WTC11 (cell line): ENCODE results near the gene NEURL1. TPM values are rescaled to one million over a fixed set of nuclear protein-coding genes. Genes with fewer than 3 reads are reported as not detected.

Experiments used
- ATAC-seq: fragments of 200-7000 bp; cut with Tn5 transposase; 2 replicates; pipeline ENCODE4 v1.10.0; 2021; ENCODE audit warnings: mild to moderate bottlenecking, moderate library complexity
- CTCF ChIA-PET: fragments of 300-600 bp; sonication (Branson Sonifier 250); formaldehyde crosslinking; loops from one replicate; lab custom pipeline; 2021; ENCODE audit warnings: antibody characterized with exemption; lab: Charles Lee
- POLR2A ChIA-PET: fragments of 350-600 bp; sonication (Branson Sonifier 250); formaldehyde crosslinking; loops from one replicate; lab custom pipeline; 2021; ENCODE audit warnings: antibody characterized with exemption; lab: Charles Lee
- DNase-seq: peaks from one replicate; pipeline ENCODE4 v3.0.0; 2021; ENCODE audit warnings: low spot score
- H3K27ac Mint-ChIP-seq: 2 replicates; pipeline ENCODE4 v1.8.0; 2021; ENCODE audit warnings: mixed read lengths
- H3K27me3 Mint-ChIP-seq: 2 replicates; pipeline ENCODE4 v1.8.0; 2021; ENCODE audit warnings: low read depth, mild to moderate bottlenecking, moderate library complexity, mixed read lengths
- H3K36me3 Mint-ChIP-seq: 2 replicates; pipeline ENCODE4 v1.8.0; 2021; ENCODE audit warnings: mixed read lengths
- H3K4me1 Mint-ChIP-seq: 2 replicates; pipeline ENCODE4 v1.8.0; 2022; ENCODE audit warnings: mixed read lengths
- H3K4me3 Mint-ChIP-seq: 2 replicates; pipeline ENCODE4 v1.8.0; 2021; ENCODE audit warnings: mild to moderate bottlenecking, moderate library complexity, mixed read lengths
- H3K9me3 Mint-ChIP-seq: 2 replicates; pipeline ENCODE4 v1.8.0; 2021; ENCODE audit warnings: mixed read lengths
- AFF4 ChIP-seq: sonication (generic); formaldehyde crosslinking; IDR thresholded peaks from 2 replicates; pipeline ENCODE4 v1.8.1; 2023; ENCODE audit warnings: mild to moderate bottlenecking, missing genetic modification reagents, borderline replicate concordance
- CBFB ChIP-seq: sonication (generic); formaldehyde crosslinking; IDR thresholded peaks from 2 replicates; pipeline ENCODE4 v1.8.1; 2022; ENCODE audit warnings: mild to moderate bottlenecking, low read depth, missing genetic modification reagents
- CREB1 ChIP-seq: sonication (generic); formaldehyde crosslinking; IDR thresholded peaks from 2 replicates; pipeline ENCODE4 v1.8.0; 2023; ENCODE audit warnings: mild to moderate bottlenecking, missing genetic modification reagents
- E2F4 ChIP-seq: sonication (generic); formaldehyde crosslinking; IDR thresholded peaks from 2 replicates; pipeline ENCODE4 v1.8.1; 2022; ENCODE audit warnings: low read depth, mild to moderate bottlenecking, moderate library complexity, missing genetic modification reagents, borderline replicate concordance
- E2F5 ChIP-seq: sonication (generic); formaldehyde crosslinking; IDR thresholded peaks from 2 replicates; pipeline ENCODE4 v1.8.1; 2022; ENCODE audit warnings: mild to moderate bottlenecking, moderate library complexity, missing genetic modification reagents
- GRHL2 ChIP-seq: fragments of 250-450 bp; sonication (Bioruptor Pico); IDR thresholded peaks from 2 replicates; pipeline ENCODE4 v1.8.0; 2022; ENCODE audit warnings: mild to moderate bottlenecking, moderate library complexity; ENCODE audit not compliant: insufficient replicate concordance, severe bottlenecking
- JUN ChIP-seq: sonication (generic); formaldehyde crosslinking; IDR thresholded peaks from 2 replicates; pipeline ENCODE4 v1.8.0; 2023; ENCODE audit warnings: mild to moderate bottlenecking, missing genetic modification reagents
- NFE2L1 ChIP-seq: sonication (generic); formaldehyde crosslinking; IDR thresholded peaks from 2 replicates; pipeline ENCODE4 v1.8.1; 2023; ENCODE audit warnings: missing genetic modification reagents
- NFYB ChIP-seq: sonication (generic); formaldehyde crosslinking; conservative IDR thresholded peaks from 2 replicates; pipeline ENCODE4 v1.8.0; 2022; ENCODE audit warnings: low read depth, missing genetic modification reagents
- NR1H2 ChIP-seq: sonication (generic); formaldehyde crosslinking; IDR thresholded peaks from 2 replicates; pipeline ENCODE4 v1.9.0; 2021; ENCODE audit warnings: mild to moderate bottlenecking, moderate library complexity, missing genetic modification reagents
- NR2C2 ChIP-seq: sonication (generic); formaldehyde crosslinking; IDR thresholded peaks from 2 replicates; pipeline ENCODE4 v1.8.0; 2022; ENCODE audit warnings: mild to moderate bottlenecking, missing genetic modification reagents
- RORB ChIP-seq: fragments of 250-450 bp; sonication (Bioruptor Pico); IDR thresholded peaks from 2 replicates; pipeline ENCODE4 v1.9.0; 2021; ENCODE audit warnings: mild to moderate bottlenecking
- SMAD3 ChIP-seq: sonication (generic); formaldehyde crosslinking; IDR thresholded peaks from 2 replicates; pipeline ENCODE4 v1.8.0; 2022; ENCODE audit warnings: missing genetic modification reagents, mild to moderate bottlenecking, borderline replicate concordance
- SMAD4 ChIP-seq: sonication (generic); formaldehyde crosslinking; IDR thresholded peaks from 2 replicates; pipeline ENCODE4 v1.8.0; 2022; ENCODE audit warnings: mild to moderate bottlenecking, missing genetic modification reagents
- STAT6 ChIP-seq: sonication (generic); formaldehyde crosslinking; conservative IDR thresholded peaks from 2 replicates; pipeline ENCODE4 v1.8.1; 2023; ENCODE audit warnings: mild to moderate bottlenecking, low read depth, missing genetic modification reagents, moderate library complexity
- TEAD4 ChIP-seq: sonication (generic); formaldehyde crosslinking; IDR thresholded peaks from 2 replicates; pipeline ENCODE4 v1.8.0; 2022; ENCODE audit warnings: mild to moderate bottlenecking, missing genetic modification reagents
- USF1 ChIP-seq: sonication (generic); formaldehyde crosslinking; IDR thresholded peaks from 2 replicates; pipeline ENCODE4 v1.8.0; 2022; ENCODE audit warnings: mild to moderate bottlenecking, missing genetic modification reagents
- ZBTB21 ChIP-seq: sonication (generic); formaldehyde crosslinking; IDR thresholded peaks from 2 replicates; pipeline ENCODE4 v1.8.1; 2023; ENCODE audit warnings: mild to moderate bottlenecking, missing genetic modification reagents, borderline replicate concordance
- ZBTB43 ChIP-seq: sonication (generic); formaldehyde crosslinking; IDR thresholded peaks from 2 replicates; pipeline ENCODE4 v1.8.1; 2023; ENCODE audit warnings: mild to moderate bottlenecking, missing genetic modification reagents
- ZNF263 ChIP-seq: sonication (generic); formaldehyde crosslinking; IDR thresholded peaks from 2 replicates; pipeline ENCODE4 v1.8.1; 2022; ENCODE audit warnings: low read depth, mild to moderate bottlenecking, moderate library complexity, missing genetic modification reagents
- ZNF317 ChIP-seq: sonication (generic); formaldehyde crosslinking; IDR thresholded peaks from 2 replicates; pipeline ENCODE4 v1.8.1; 2023; ENCODE audit warnings: low read depth, mild to moderate bottlenecking, moderate library complexity, missing genetic modification reagents, borderline replicate concordance
- ZNF512 ChIP-seq: sonication (generic); formaldehyde crosslinking; IDR thresholded peaks from 2 replicates; pipeline ENCODE4 v1.8.1; 2022; ENCODE audit warnings: missing genetic modification reagents, borderline replicate concordance
- total RNA-seq: library from RNA; stranded (reverse); gene quantifications from 3 replicates; pipeline ENCODE4 v1.2.3, GENCODE V29; 2021

The NEURL1 gene
- total RNA-seq, 1 experiment from 2014 or later: 1.2 TPM

- TF ChIP-seq NFE2L1 (CRISPR knock-in tag): no peak
- no peak for TF ChIP-seq NR2C2
- no peak for TF ChIP-seq ZNF512 (CRISPR knock-in tag)
- TF ChIP-seq, all 79 proteins: peak for 0
Measured at GRCh38 chr10:103640436-103641181, 147.1 kb downstream of the NEURL1 start (continued).

GRCh38 chr10:103641326-103641725 lies 147.8 kb downstream of the NEURL1 start:
- DNase-seq: no peak
- H3K4me1 Mint-ChIP-seq: peaks cover 27% of the 10 kb centered on the region
- POLR2A ChIA-PET: interaction anchor here (1.1 kb wide), 1 partner anchor 8 kb away, joined by 3 read pairs; no protein-coding TSS in a partner anchor
- H3K9me3 Mint-ChIP-seq: no peaks in the 10 kb centered on the region
- H3K4me3 Mint-ChIP-seq: no peak overlapping the region
- no peaks in the 10 kb centered on the region for H3K36me3 Mint-ChIP-seq
- ATAC-seq: no peak
- H3K27me3 Mint-ChIP-seq: no peaks in the 10 kb centered on the region
- TF ChIP-seq RORB (no peak), AFF4 (CRISPR knock-in tag) (no peak), TEAD4 (CRISPR knock-in tag) (no peak), E2F4 (no peak), USF1 (CRISPR knock-in tag) (no peak), NR1H2 (no peak), NFE2L1 (CRISPR knock-in tag) (no peak), ZBTB43 (no peak), CREB1 (CRISPR knock-in tag) (no peak), ZNF263 (no peak), ZBTB21 (CRISPR knock-in tag) (no peak), JUN (no peak), ZNF317 (CRISPR knock-in tag) (no peak), SMAD4 (CRISPR knock-in tag) (no peak), NFYB (CRISPR knock-in tag) (no peak), CBFB (no peak), GRHL2 (CRISPR knock-in tag) (no peak), STAT6 (CRISPR knock-in tag) (no peak), E2F5 (CRISPR knock-in tag) (no peak), SMAD3 (CRISPR knock-in tag) (no peak)
- CTCF ChIA-PET: interaction anchor here (0.8 to 1.8 kb wide), 2 partner anchors 20 to 44 kb away, joined by 4 to 8 read pairs; no protein-coding TSS in a partner anchor
- H3K27ac Mint-ChIP-seq: no peak overlapping the region
